Stimulated activated naive CD8-positive, alpha-beta T cell treated with anti-CD3 and anti-CD28 coated beads, Interleukin-15, Interleukin-2, amounts not matched to agents 100 ng/mL and 50 ng/mL, for 24 hours (primary cell): ENCODE data around the gene CEP120.
A peak's percentile ranks its signal among the peaks of the same experiment; 100 is the strongest.
"Not testable (repeated sequence)": the region's sequence is repeated elsewhere in the genome, so short reads cannot be mapped to it uniquely, and the experiment has no call there.

Source experiments
- H3K27ac Mint-ChIP-seq: one replicate; pipeline ENCODE4 v1.8.0; 2021; ENCODE audit warnings: mild to moderate bottlenecking, mixed read lengths
- H3K27me3 Mint-ChIP-seq: one replicate; pipeline ENCODE4 v1.8.0; 2021; ENCODE audit warnings: mixed read lengths
- H3K36me3 Mint-ChIP-seq: one replicate; pipeline ENCODE4 v1.8.0; 2021; ENCODE audit warnings: low read depth, mixed read lengths
- H3K4me1 Mint-ChIP-seq: one replicate; pipeline ENCODE4 v1.8.0; 2021; ENCODE audit warnings: low read depth, mixed read lengths
- H3K4me3 Mint-ChIP-seq: one replicate; pipeline ENCODE4 v1.8.0; 2021; ENCODE audit warnings: mild to moderate bottlenecking, mixed read lengths
- H3K9me3 Mint-ChIP-seq: one replicate; pipeline ENCODE4 v1.8.0; 2021; ENCODE audit warnings: mixed read lengths

The CEP120 gene

GRCh38 chr5:123448743-123449142, 25.5 kb upstream of the CEP120 start:
- no peak overlapping the region for H3K27ac Mint-ChIP-seq
- H3K9me3 Mint-ChIP-seq = no peaks in the 10 kb centered on the region
- H3K4me3 Mint-ChIP-seq = no peak overlapping the region
- H3K27me3 Mint-ChIP-seq = peaks cover 16% of the 10 kb centered on the region
- no peaks in the 10 kb centered on the region for H3K36me3 Mint-ChIP-seq
- H3K4me1 Mint-ChIP-seq = peaks cover 19% of the 10 kb centered on the region

GRCh38 chr5:123448017-123448617, 24.9 kb upstream of the CEP120 start:
- Mint-ChIP-seq H3K27ac (peak overlapping the region; percentile 63), H3K27me3 (peaks cover 16% of the 10 kb centered on the region), H3K4me1 (peaks cover 19% of the 10 kb centered on the region), H3K9me3 (no peaks in the 10 kb centered on the region), H3K4me3 (peak overlapping the region; percentile 2), H3K36me3 (no peaks in the 10 kb centered on the region)

GRCh38 chr5:123444016-123444415, 20.8 kb upstream of the CEP120 start:
- no peak overlapping the region for H3K4me3 Mint-ChIP-seq
- peaks cover 17% of the 10 kb centered on the region for H3K4me1 Mint-ChIP-seq
- no peaks in the 10 kb centered on the region for H3K9me3 Mint-ChIP-seq
- H3K36me3 Mint-ChIP-seq = no peaks in the 10 kb centered on the region
- peaks cover 14% of the 10 kb centered on the region for H3K27me3 Mint-ChIP-seq
- H3K27ac Mint-ChIP-seq = no peak overlapping the region

- Mint-ChIP-seq H3K4me1 (peaks cover 4% of the 10 kb centered on the region), H3K9me3 (no peaks in the 10 kb centered on the region), H3K27me3 (peaks cover 16% of the 10 kb centered on the region), H3K27ac (no peak overlapping the region), H3K4me3 (no peak overlapping the region), H3K36me3 (no peaks in the 10 kb centered on the region)
Observed at GRCh38 chr5:123441408-123441807, 18.2 kb upstream of the CEP120 start.

GRCh38 chr5:123440456-123441181, 17.4 kb upstream of the CEP120 start:
- Mint-ChIP-seq H3K27me3 (peaks cover 11% of the 10 kb centered on the region), H3K9me3 (no peaks in the 10 kb centered on the region), H3K36me3 (no peaks in the 10 kb centered on the region), H3K4me3 (no peak overlapping the region), H3K27ac (no peak overlapping the region), H3K4me1 (peaks cover 4% of the 10 kb centered on the region)

- H3K4me3 Mint-ChIP-seq = no peak overlapping the region
- H3K36me3 Mint-ChIP-seq = no peaks in the 10 kb centered on the region
- no peak overlapping the region for H3K27ac Mint-ChIP-seq
- peaks cover 10% of the 10 kb centered on the region for H3K27me3 Mint-ChIP-seq
- H3K4me1 Mint-ChIP-seq = peaks cover 4% of the 10 kb centered on the region
- no peaks in the 10 kb centered on the region for H3K9me3 Mint-ChIP-seq
Observed at GRCh38 chr5:123439709-123440108, 16.5 kb upstream of the CEP120 start.

- peaks cover 4% of the 10 kb centered on the region for H3K4me1 Mint-ChIP-seq
- no peak overlapping the region for H3K27ac Mint-ChIP-seq
- H3K4me3 Mint-ChIP-seq = no peak overlapping the region
- no peaks in the 10 kb centered on the region for H3K9me3 Mint-ChIP-seq
- no peaks in the 10 kb centered on the region for H3K36me3 Mint-ChIP-seq
- H3K27me3 Mint-ChIP-seq = peaks cover 11% of the 10 kb centered on the region
Observed at GRCh38 chr5:123438902-123439301, 15.7 kb upstream of the CEP120 start.

- Mint-ChIP-seq H3K27me3 (peaks cover 9% of the 10 kb centered on the region), H3K27ac (no peak overlapping the region), H3K9me3 (no peaks in the 10 kb centered on the region), H3K4me1 (peaks cover 4% of the 10 kb centered on the region), H3K36me3 (no peaks in the 10 kb centered on the region), H3K4me3 (no peak overlapping the region)
Observed at GRCh38 chr5:123438244-123438643, 15.0 kb upstream of the CEP120 start.

GRCh38 chr5:123436201-123436600, 13.0 kb upstream of the CEP120 start:
- Mint-ChIP-seq H3K36me3 (no peaks in the 10 kb centered on the region), H3K27me3 (peaks cover 14% of the 10 kb centered on the region), H3K9me3 (no peaks in the 10 kb centered on the region), H3K27ac (no peak overlapping the region), H3K4me3 (no peak overlapping the region), H3K4me1 (peaks cover 4% of the 10 kb centered on the region)

- H3K36me3 Mint-ChIP-seq = no peaks in the 10 kb centered on the region
Observed at GRCh38 chr5:123434796-123435195, 11.6 kb upstream of the CEP120 start.

GRCh38 chr5:123433596-123433995, 10.4 kb upstream of the CEP120 start:
- Mint-ChIP-seq H3K4me3 (no peak overlapping the region), H3K27ac (no peak overlapping the region), H3K9me3 (no peaks in the 10 kb centered on the region), H3K4me1 (peaks cover 8% of the 10 kb centered on the region), H3K27me3 (peaks cover 14% of the 10 kb centered on the region), H3K36me3 (no peaks in the 10 kb centered on the region)

More at GRCh38 chr5:123434796-123435195, 11.6 kb upstream of the CEP120 start:
- H3K27me3 Mint-ChIP-seq = peaks cover 14% of the 10 kb centered on the region
- no peaks in the 10 kb centered on the region for H3K9me3 Mint-ChIP-seq
- peaks cover 8% of the 10 kb centered on the region for H3K4me1 Mint-ChIP-seq
- no peak overlapping the region for H3K27ac Mint-ChIP-seq
- no peak overlapping the region for H3K4me3 Mint-ChIP-seq

- H3K27ac Mint-ChIP-seq, H3K4me1 Mint-ChIP-seq, H3K27me3 Mint-ChIP-seq, H3K9me3 Mint-ChIP-seq, H3K36me3 Mint-ChIP-seq, H3K4me3 Mint-ChIP-seq: not testable (repeated sequence)
Observed at GRCh38 chr5:123430441-123430840, 7.2 kb upstream of the CEP120 start.

- H3K36me3 Mint-ChIP-seq = no peaks in the 10 kb centered on the region
- peaks cover 8% of the 10 kb centered on the region for H3K27me3 Mint-ChIP-seq
- H3K9me3 Mint-ChIP-seq = no peaks in the 10 kb centered on the region
- peaks cover 10% of the 10 kb centered on the region for H3K4me1 Mint-ChIP-seq
- H3K4me3 Mint-ChIP-seq = no peak overlapping the region
- H3K27ac Mint-ChIP-seq = peak overlapping the region; percentile 36
Observed at GRCh38 chr5:123429993-123430392, 6.8 kb upstream of the CEP120 start.

- no peaks in the 10 kb centered on the region for H3K36me3 Mint-ChIP-seq
- H3K4me1 Mint-ChIP-seq = peaks cover 14% of the 10 kb centered on the region
- H3K4me3 Mint-ChIP-seq = no peak overlapping the region
- H3K9me3 Mint-ChIP-seq = no peaks in the 10 kb centered on the region
- H3K27ac Mint-ChIP-seq = no peak overlapping the region
- H3K27me3 Mint-ChIP-seq = peaks cover 6% of the 10 kb centered on the region
Observed at GRCh38 chr5:123429221-123429954, 6.2 kb upstream of the CEP120 start.

GRCh38 chr5:123428521-123429220, 5.5 kb upstream of the CEP120 start:
- Mint-ChIP-seq H3K27me3 (peaks cover 5% of the 10 kb centered on the region), H3K9me3 (no peaks in the 10 kb centered on the region), H3K27ac (no peak overlapping the region), H3K4me1 (peaks cover 21% of the 10 kb centered on the region), H3K4me3 (no peak overlapping the region), H3K36me3 (no peaks in the 10 kb centered on the region)
